Stimulated activated naive CD4-positive, alpha-beta T cell treated with Interleukin-2 at 50 U/mL for 16 hours (primary cell): Measurements from ENCODE around the gene MMP11.
A peak's percentile ranks its signal among the peaks of the same experiment; 100 is the strongest.
"Not testable (repeated sequence)": the region's sequence is repeated elsewhere in the genome, so short reads cannot be mapped to it uniquely, and the experiment has no call there.

Experiments
- DNase-seq: peaks from one replicate; lab custom pipeline; 2025; lab: John Stamatoyannopoulos, UW

Gene MMP11, protein sequence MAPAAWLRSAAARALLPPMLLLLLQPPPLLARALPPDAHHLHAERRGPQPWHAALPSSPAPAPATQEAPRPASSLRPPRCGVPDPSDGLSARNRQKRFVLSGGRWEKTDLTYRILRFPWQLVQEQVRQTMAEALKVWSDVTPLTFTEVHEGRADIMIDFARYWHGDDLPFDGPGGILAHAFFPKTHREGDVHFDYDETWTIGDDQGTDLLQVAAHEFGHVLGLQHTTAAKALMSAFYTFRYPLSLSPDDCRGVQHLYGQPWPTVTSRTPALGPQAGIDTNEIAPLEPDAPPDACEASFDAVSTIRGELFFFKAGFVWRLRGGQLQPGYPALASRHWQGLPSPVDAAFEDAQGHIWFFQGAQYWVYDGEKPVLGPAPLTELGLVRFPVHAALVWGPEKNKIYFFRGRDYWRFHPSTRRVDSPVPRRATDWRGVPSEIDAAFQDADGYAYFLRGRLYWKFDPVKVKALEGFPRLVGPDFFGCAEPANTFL

DNA sequence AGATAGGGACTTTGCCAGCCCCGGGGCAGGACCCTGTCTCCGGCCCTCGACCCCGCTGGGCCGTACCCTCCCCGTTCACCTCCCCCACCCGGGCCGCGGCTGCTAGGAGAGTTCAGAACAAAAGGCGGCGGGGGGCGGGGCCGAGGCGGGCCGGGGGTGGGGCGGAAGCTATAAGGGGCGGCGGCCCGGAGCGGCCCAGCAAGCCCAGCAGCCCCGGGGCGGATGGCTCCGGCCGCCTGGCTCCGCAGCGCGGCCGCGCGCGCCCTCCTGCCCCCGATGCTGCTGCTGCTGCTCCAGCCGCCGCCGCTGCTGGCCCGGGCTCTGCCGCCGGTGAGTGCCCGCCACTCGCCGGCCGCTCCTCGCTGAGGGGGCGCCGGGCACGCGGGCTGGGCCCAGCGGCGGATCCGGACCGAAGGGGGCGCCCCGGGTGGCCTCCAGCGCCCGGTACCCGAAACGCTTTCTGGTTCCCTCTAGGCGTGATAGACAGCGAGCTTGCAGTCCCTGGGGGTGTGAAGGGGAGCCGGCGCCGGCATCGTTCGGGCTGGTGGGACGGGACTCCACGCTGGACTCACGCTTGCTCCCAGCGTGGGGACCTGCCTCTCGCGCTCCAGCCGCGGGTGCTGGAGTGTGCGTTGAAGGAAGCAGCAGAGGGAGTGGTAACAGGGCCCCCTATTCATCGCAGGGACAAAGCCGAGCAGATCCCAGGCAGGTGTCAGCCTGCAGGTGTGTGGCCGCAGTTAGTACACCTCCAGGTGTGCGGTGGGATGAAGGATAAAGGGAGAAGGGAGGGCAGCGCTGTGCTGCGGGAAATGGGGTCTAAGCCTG, at the start of gene MMP11:
TSS of gene MMP11 (plus strand) at position 201 of the 825 bp plus-strand sequence. CDS start at position 223, 22 bp downstream.
- peak; percentile 62 for DNase-seq

DNA sequence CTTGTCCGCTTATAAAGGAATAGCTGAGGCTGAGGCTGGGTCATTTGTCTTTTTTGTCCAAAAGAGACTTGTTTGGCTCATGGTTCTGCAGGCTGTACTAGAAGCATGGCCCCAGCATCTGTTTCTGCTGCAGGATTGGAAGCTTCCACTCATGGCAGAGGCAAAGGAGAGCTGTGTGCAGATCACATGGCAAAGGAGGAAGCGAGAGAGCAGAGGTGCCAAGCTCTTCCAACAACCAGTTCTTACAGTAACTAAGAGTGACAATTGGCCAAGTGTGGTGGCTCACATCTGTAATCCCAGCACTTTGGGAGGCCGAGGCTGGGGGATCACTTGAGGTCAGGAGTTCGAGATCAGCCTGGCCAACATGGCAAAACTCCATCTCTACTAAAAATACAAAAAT, 44.5 kb upstream of the MMP11 start:
- not testable (repeated sequence) for DNase-seq

DNA sequence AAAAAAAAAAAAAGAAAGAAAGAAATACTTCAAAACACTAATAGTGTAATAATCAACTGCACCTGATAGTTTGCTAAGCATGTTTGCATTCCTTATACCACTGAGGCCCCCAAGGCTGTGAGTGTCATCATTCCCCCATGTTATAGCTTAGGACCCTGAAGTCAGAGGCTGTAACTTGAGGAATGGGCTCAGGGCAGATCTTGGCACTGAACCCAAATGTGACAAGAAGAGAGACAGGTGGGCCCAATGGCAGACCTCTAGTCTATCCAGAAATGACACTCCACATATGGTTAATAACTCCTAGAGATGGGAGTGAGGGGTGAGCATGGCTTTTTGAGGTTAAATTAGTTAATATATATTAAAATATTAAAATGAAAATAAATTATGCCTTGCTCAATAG, 35.0 kb upstream of the MMP11 start:
- no peak for DNase-seq

DNA sequence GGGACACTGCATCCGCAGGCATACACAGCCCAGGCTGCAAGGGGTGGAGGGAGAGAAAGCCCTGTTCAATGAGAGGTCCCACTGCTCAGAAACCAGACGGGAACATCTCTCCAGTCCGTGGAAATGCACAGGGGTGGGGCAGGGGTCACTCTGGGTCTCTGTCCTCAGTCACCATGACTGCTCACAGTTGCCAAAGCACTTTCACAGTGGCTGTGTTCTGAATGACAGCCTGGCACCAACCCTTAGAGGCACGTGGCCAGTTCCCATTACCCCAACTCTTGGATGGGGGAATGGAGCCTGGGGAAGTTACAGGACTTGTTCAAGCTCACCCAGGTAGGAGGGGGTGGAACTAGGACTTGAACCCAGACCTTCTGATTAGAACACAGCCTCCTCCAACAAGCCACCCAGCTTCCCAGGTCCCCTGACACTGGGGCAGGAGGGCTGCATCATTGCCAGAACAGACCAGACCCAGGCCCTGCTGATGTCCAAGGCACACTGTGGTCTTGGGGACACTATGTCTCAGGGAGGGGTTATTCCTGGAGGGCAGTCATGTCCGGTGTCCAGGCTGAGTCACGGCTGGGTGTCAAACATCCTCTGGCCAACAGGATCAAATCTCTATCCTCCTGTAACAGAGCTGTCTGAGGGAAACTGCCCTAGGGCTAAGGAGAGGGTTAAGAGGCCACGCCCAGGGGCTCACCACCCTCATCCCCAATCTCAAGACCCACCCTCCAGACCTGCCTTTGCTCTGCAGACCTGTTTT, 30.0 kb upstream of the MMP11 start:
- no peak for DNase-seq

DNA sequence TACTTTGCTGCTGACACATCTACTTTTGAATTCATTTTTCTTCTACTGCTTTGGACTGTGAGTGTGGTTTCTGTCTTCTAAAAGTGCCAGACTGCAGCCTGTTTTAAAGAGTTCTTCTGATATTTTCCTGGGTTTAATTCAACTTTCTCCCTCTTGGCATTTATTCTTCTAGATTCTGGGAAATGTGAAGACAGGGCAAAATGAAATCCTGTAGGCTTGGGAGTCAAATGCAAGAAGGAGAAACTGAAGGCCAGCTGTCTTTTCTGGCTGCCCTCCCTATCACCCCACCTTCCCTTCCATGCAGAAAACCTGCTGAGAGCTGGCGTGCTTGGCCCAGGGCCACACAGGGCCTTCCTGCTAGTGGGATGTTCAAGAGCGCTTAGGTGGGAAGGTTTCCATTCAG, 29.3 kb upstream of the MMP11 start:
- no peak for DNase-seq

DNA sequence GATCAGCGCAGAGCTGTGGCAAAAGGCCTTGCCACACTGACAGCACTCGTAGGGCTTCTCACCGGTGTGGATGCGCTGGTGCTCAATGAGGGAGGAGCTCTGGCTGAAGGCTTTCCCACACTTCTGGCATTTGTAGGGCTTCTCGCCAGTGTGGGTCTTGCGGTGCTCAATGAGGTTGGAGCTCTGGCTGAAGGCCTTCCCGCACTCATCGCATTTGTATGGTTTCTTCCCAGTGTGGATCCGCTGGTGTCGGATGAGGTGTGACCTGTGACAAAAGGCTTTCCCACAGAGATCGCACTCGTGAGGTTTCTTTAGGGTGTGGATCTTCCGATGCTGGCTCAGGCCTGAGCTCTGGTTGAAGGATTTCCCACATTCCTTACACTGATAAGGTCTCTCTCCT, 28.6 kb upstream of the MMP11 start:
- no peak for DNase-seq

DNA sequence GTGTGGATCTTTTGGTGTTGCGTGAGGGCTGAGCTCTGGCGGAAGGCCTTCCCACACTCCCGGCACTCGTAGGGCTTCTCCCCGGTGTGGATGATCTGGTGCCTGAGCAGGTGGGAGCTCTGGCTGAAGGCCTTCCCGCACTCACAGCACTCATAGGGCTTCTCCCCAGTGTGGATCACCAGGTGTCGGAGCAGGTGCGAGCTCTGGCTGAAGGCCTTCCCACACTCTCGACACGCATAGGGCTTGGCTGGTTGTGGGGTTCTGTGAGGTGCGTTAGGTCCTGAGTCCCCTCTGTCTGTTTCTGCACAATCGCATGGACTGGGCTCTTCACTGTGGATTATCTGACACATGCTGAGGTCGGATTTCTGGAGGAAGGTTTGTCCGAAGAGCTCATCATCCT, 28.2 kb upstream of the MMP11 start:
- no peak for DNase-seq

DNA sequence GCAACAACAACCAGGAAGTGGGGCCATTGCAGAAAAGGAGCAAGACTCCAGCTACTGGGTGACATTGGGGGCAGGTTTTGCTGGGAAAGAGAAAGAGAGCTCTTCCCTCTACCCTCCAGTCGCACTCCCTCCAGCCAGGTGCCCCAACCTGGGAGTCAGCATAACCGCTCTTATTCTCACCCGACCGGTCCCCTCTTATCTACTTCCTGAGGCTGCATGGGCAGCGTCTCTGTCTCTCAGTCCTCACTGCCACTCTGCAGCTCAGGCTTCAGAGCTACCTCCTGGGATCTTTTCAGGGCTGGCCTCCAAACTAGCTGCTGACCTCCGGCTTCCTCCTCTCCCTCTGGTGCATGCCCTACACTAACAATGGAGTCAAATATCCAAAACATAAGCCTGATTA, 26.9 kb upstream of the MMP11 start:
- no peak for DNase-seq

DNA sequence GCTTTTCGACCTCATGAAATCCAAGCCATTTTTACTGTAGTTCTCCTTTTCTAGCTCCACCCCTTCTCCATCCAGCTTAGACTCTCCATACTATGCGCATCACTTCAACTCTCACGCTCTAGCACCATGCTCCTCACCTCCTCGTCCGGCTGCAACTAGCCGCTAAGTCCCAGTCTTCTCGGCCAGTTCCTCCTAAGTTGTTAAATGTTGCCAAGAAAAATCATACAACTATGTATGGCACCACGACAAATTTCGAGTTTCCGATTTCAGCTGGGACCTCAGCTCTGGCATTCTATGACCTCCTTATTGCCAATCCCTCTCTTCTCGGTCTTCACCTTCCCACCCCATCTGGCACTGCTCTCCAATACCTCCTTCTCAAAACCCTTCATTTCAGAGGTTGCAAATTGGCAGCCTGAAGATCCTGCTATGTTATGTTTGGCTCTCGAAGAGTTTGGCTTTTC, 22.8 kb upstream of the MMP11 start:
- DNase-seq, result no peak

DNA sequence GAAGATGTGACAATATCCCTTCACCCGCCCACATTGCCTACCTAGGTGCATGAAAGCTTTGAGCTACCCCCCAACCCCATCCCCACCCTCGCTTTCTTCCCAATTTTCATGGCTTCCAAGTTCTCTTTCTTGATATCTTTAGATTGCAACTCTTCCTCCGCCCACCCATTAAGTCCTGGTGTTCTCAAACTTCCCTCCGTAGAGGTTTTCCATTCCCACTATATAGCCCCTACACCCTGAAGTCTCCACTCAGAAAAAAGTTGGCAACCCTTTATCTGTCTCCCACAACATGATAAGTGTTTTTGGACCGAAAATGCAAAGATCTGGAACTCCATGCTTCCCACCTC, 22.3 kb upstream of the MMP11 start:
- no peak for DNase-seq

DNA sequence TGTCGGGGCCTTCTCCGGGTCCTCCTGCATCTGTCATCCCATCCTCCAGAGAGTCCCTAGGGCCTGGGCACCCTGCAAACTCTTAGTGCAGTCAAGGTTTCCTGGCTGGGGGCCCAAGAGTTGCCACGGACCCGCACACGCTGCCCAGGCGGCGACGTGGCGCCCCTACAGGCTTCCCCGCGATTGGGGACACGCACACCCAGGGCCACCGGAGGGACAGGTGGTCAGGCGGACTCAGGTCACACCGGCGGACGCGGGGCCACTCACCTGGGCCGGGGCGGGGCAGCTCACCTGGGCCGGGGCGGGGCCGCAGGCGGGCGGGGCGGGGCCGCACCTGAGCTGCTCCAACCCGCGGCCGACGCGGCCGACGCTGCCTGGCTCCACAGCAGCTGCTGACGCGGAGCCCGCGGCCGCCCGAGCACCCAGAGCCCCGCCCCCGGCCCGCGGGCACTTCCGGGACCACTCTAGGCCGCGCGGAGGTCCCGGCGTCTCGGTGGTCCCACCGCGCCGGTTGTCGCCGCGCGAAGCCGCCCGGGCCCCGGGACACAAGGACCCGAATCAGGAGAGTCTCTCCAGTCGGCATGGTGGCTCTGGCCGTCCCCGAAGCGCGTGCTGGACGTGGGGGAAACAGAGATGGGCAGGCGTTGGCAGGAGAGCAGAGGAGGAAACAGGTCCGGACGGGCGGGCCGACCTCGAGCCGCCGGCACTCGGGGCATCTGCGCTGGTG, 21.8 kb upstream of the MMP11 start, which contains the start of gene ZNF70:
TSS of gene ZNF70 (minus strand) at position 399 of the 727 bp plus-strand sequence. CDS start 5,972 bp downstream, outside the sequence.
- DNase-seq, result peak; percentile 74

DNA sequence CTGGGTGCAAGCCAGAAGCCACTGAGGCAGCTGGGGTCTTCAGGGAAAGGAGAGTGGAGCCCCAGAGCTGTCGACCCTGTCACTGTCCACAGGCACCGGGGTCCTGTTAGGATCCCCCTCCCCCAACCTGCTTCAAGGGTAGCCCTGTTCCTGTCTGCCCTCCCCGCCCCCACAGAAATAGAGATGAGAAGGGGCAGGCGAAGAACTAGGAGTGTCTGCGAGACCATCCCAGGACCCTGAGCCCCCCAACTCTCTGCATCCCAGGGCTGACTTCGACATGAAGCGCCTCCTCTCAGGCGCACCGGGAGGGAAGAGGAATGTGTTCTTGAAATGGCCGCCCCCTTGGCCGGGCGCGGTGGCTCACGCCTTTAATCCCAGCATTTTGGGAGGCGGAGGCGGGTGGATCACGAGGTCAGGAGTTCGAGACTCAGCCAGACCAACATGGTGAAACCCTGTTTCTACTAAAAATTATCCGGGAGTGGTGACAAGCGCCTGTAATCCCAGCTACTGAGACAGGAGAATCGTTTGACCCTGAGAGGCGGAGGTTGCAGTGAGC, 21.1 kb upstream of the MMP11 start:
- no peak for DNase-seq

DNA sequence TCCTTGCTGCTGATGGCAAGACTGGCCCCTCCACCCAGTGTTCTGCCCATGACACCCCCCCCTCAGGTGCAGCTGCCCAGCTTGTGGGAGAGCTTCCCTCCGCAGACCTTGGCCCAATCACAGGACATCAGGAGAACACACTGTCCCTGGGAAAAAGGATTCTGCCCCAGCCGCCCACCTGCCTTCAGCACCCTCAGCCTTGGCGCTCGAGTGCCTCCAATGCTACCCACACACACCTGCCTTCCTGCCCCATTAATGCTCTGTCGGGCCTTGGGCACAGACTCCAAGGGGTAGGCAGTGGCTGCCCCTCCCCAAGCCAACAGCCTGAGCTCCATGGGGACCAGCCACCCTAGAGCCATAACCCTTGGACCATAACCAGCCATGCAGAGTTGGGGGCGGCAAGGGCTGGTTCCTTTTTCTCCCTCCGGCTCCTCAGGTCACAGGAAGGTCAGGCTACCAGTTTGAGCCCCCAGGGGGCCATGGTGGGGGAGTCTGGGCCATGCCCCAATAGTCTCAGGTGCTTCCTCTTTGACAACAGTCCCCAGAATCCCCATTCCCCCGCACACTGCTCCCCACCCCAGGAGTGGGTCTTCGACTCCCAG, 20.5 kb upstream of the MMP11 start:
- DNase-seq, result no peak

DNA sequence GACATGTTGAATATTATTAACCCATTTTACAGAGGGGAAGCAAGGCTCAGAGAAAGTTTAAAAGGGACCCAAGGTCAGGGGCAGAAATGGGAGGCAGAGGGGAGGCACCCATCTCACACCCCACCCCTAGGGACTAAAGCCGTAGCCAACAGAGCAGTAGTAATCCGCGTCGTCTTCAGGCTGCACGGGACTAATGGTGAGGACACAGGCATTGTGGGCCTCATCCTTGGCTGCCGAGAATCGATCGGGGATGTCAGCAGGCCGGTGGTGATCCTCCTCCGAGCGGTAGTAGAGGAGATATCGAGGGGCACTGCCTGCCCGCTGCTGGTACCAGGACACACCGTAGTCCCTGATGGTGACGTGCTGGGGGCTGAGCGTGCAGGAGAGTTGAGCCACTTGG, 19.9 kb upstream of the MMP11 start:
- no peak for DNase-seq

DNA sequence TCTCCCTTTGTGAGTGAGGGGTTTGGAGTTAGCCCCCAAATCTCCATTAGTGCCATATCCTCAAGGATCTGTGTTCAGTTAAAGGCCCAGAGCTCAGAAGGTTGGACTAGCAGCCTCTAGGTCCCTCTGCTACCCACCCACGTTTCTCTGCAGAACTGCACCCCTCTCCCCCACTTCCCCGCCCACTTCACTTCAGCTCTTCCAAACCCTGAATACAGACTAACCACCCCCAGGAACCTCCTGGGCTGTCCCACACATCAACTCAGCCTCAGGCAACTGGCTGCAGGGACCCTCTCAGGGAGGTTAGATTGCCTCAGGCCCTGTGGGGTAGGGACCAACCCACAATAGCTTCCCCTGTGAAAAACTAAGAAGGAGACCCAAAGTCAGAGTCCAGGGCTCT, 19.3 kb upstream of the MMP11 start:
- DNase-seq, result no peak

DNA sequence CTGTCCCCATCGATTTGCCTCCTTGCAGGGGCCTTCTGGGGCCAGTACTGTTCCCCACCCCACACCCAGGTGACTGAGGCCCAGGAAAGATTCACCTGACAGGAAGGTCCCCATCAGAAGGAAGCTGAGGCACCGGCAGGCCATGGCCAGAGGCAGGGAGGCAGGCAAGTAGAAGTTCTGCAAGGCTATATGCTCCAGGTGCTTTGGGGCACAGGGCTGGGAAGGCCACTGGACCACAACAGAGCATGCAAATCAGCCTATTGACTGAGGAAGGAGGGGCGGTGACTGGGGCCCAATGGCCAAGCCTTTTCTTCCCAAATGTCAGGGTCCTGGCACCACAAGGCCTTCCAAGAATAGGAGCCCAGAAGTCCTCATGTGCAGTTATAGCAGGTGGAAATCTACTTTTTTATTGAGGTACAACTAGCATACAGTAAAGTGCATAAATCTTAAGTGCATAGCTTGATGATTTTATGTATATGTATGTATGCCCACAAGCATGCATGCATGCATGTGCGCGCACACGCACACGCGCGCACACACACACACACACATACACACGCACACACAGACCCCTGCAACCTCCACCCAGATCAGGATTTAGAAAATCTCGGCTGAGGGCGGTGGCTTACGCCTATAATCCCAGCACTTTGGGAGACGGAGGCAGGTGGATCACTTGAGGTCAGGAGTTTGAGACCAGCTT, 18.3 kb upstream of the MMP11 start, which contains the start of gene VPREB3:
TSS of gene VPREB3 (minus strand) at position 206 of the 700 bp plus-strand sequence. CDS start at position 144, 62 bp downstream.
- DNase-seq, result no peak

DNA sequence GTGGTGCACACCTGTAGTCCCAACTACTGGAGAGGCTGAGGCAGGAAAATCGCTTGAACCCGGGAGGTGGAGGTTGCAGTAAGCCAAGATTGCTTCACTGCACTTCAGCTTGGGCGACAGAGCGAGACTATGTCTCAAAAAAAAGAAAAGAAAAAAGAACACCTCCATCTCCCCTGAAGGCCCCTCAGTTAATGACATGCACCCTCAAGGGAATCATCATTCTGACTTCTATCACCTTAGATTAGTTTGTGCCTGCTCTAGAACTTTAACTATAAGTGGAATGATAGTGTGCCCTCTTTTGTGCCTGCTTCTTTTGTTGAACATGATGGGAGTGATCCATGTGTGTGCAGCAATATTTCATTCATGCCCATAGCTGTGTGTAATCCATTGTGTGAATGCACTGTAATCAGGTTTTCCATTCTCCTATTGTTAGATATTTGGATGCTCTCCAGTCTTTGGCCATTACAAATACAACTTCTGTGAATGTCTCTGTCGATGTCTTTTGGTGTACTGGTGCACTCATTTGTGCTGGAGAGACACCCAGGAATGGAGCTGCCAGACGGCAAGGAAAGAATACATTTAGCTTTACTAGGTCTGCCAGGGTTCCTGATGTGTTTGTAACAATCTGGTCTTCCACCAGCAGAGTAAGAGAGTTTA, 17.5 kb upstream of the MMP11 start:
- DNase-seq, result no peak

DNA sequence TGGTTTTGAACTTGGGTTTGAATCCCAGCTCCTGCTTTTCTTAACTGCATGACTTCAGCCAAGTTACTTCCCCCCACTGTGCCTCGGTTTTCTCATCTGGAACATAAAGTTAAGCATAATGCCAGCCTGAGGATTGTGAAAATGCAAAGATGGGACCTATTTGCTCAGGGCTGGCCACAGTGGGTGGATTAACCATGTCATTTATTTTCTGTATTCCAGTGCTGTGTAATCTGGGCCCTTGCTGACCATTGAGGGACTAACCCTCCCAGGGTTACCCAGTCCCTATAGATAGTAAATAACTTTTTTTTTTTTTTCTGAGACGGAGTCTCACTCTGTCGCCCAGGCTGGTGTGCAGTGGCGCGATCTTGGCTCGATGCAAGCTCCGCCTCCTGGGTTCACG, 16.9 kb upstream of the MMP11 start:
- DNase-seq, result no peak

DNA sequence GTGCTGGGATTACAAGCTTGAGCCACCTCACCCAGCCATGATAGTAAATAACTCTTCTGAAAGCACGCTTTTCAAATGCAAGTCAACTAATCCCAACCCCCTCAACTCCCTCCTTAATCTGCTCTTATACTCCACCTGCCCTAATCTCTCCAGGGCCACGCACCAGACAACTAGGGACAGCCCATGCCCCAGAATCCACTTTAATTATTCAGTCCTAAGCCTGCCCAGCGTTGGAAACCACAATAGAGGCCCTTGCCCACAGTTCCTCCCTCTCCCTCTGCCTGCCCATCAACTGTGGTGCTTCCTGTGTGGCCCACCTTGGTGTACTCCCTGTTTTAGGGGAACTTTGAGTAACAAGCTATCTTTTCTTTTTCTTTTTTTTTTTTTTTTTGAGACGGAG, 15.8 kb upstream of the MMP11 start:
- no peak for DNase-seq
